ENCODE data around the gene AIRE.

AIRE gene

GRCh38 chr21:44347911-44348451 lies 62.3 kb downstream of the AIRE start:
- no peak for DNase-seq
- in situ Hi-C loops (cut with MboI; ENCODE audit: low pct_unique_long_range_greater_than_20kb, low sequenced_read_pairs) = loop anchor here (25.0 kb wide), 1 partner anchor 536 kb away; no protein-coding TSS in a partner anchor

Measured in KBM-7 (cell line).